Measurements from ENCODE around the gene NME9. TPM values are rescaled to one million over a fixed set of nuclear protein-coding genes. Genes with fewer than 3 reads are reported as not detected.

Gene NME9
- total RNA-seq, 1 experiment from 2014 or later, result not detected

DNA sequence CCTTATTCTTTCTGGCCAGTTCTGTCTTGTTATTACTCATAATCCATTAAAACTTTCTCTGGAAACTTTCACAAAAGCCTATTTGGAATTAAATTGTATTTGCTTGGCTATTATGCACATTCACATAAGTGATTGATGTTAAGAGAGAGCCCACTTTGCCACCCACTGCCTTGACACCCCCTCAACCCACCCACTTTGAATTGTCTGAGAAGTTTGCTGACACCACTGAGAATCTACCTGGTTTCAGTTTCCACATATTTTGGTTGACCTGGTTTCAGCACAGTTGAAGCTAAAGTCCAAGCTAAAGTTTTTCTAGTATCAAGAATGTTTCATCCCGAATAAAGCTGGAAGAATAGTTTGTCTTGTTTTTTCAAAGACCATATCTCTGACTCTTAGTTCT, 71.7 kb downstream of the NME9 start:
- no TSS peak for BruUV-seq (replicated peaks)
- ATAC-seq, result no peak
- ChIA-PET POLR2A (no interaction called here), CTCF (no interaction called here)
- H3K4me1 ChIP-seq (ENCODE audit: control insufficient read depth, insufficient read depth, low read length), result no peaks in the 10 kb centered on the region
- no peaks in the 10 kb centered on the region for H3K36me3 ChIP-seq (ENCODE audit: control insufficient read depth, insufficient read depth, low read length)
- no peak overlapping the region for H3K4me3 ChIP-seq (ENCODE audit: low read depth in 2 of 2, low read length in 2 of 2)
- in situ Hi-C loops (cut with HindIII; ENCODE audit: low pct_unique_long_range_greater_than_20kb, low sequenced_read_pairs) (no loop called here), intact Hi-C loops (cut with micrococcal nuclease; ENCODE audit: unreplicated experiment) (no loop called here)
- no peak for TF ChIP-seq TCF7L2 (IDR thresholded peaks at IDR 0.05; ENCODE audit: low read depth, low read length)
- TF ChIP-seq, protein P1, sequence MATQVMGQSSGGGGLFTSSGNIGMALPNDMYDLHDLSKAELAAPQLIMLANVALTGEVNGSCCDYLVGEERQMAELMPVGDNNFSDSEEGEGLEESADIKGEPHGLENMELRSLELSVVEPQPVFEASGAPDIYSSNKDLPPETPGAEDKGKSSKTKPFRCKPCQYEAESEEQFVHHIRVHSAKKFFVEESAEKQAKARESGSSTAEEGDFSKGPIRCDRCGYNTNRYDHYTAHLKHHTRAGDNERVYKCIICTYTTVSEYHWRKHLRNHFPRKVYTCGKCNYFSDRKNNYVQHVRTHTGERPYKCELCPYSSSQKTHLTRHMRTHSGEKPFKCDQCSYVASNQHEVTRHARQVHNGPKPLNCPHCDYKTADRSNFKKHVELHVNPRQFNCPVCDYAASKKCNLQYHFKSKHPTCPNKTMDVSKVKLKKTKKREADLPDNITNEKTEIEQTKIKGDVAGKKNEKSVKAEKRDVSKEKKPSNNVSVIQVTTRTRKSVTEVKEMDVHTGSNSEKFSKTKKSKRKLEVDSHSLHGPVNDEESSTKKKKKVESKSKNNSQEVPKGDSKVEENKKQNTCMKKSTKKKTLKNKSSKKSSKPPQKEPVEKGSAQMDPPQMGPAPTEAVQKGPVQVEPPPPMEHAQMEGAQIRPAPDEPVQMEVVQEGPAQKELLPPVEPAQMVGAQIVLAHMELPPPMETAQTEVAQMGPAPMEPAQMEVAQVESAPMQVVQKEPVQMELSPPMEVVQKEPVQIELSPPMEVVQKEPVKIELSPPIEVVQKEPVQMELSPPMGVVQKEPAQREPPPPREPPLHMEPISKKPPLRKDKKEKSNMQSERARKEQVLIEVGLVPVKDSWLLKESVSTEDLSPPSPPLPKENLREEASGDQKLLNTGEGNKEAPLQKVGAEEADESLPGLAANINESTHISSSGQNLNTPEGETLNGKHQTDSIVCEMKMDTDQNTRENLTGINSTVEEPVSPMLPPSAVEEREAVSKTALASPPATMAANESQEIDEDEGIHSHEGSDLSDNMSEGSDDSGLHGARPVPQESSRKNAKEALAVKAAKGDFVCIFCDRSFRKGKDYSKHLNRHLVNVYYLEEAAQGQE (IDR thresholded peaks at IDR 0.05; ENCODE audit: insufficient read depth in 1 of 2, low read depth in 2 of 2, low read length in 1 of 2), result no peak
- TF ChIP-seq POLR2AphosphoS5 (IDR thresholded peaks at IDR 0.05; ENCODE audit: low read depth, low read length), result no peak
- TF ChIP-seq SIN3A (IDR thresholded peaks at IDR 0.05; ENCODE audit: borderline replicate concordance, insufficient read depth, low read depth, low read length), result no peak
- no peak for DNase-seq (ENCODE audit: low read depth, low spot score)
- no peaks in the 10 kb centered on the region for H3K9me3 ChIP-seq (ENCODE audit: control insufficient read depth, insufficient read depth, low read depth, low read length)
- no peak overlapping the region for H3K27ac ChIP-seq (ENCODE audit: low read length)
- no peaks in the 10 kb centered on the region for H3K27me3 ChIP-seq (ENCODE audit: control insufficient read depth, insufficient read depth, low read length)

GRCh38 chr3:138256022-138256421, 73.6 kb downstream of the NME9 start:
- Histone ChIP-seq H3K9me3 (ENCODE audit: control insufficient read depth, insufficient read depth, low read depth, low read length) (no peaks in the 10 kb centered on the region), H3K27me3 (ENCODE audit: control insufficient read depth, insufficient read depth, low read length) (no peaks in the 10 kb centered on the region), H3K27ac (ENCODE audit: low read length) (no peak overlapping the region), H3K36me3 (ENCODE audit: control insufficient read depth, insufficient read depth, low read length) (no peaks in the 10 kb centered on the region), H3K4me1 (ENCODE audit: control insufficient read depth, insufficient read depth, low read length) (no peaks in the 10 kb centered on the region), H3K4me3 (ENCODE audit: low read depth in 2 of 2, low read length in 2 of 2) (no peak overlapping the region)
- ATAC-seq (no peak), DNase-seq (ENCODE audit: low read depth, low spot score) (no peak)
- in situ Hi-C loops (cut with HindIII; ENCODE audit: low pct_unique_long_range_greater_than_20kb, low sequenced_read_pairs) (no loop called here), intact Hi-C loops (cut with micrococcal nuclease; ENCODE audit: unreplicated experiment) (no loop called here)
- no TSS peak for BruUV-seq (replicated peaks)
- TF ChIP-seq, protein P2, sequence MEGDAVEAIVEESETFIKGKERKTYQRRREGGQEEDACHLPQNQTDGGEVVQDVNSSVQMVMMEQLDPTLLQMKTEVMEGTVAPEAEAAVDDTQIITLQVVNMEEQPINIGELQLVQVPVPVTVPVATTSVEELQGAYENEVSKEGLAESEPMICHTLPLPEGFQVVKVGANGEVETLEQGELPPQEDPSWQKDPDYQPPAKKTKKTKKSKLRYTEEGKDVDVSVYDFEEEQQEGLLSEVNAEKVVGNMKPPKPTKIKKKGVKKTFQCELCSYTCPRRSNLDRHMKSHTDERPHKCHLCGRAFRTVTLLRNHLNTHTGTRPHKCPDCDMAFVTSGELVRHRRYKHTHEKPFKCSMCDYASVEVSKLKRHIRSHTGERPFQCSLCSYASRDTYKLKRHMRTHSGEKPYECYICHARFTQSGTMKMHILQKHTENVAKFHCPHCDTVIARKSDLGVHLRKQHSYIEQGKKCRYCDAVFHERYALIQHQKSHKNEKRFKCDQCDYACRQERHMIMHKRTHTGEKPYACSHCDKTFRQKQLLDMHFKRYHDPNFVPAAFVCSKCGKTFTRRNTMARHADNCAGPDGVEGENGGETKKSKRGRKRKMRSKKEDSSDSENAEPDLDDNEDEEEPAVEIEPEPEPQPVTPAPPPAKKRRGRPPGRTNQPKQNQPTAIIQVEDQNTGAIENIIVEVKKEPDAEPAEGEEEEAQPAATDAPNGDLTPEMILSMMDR (IDR thresholded peaks at IDR 0.05), result no peak
- TF ChIP-seq SIN3A (IDR thresholded peaks at IDR 0.05; ENCODE audit: borderline replicate concordance, insufficient read depth, low read depth, low read length) (no peak), POLR2AphosphoS5 (IDR thresholded peaks at IDR 0.05; ENCODE audit: low read depth, low read length) (no peak), TCF7L2 (IDR thresholded peaks at IDR 0.05; ENCODE audit: low read depth, low read length) (no peak)
- TF ChIP-seq, protein P1 (IDR thresholded peaks at IDR 0.05; ENCODE audit: insufficient read depth in 1 of 2, low read depth in 2 of 2, low read length in 1 of 2), result no peak
- ChIA-PET POLR2A (interaction anchor here (0.6 kb wide), 1 partner anchor 49 kb away, joined by 15 read pairs; no protein-coding TSS in a partner anchor), CTCF (no interaction called here)

Data from Panc1 (cell line).